GM18861 (cell line): Measurements from ENCODE around the gene MGLL.

ENCODE experiments used
- ATAC-seq: cut with Tn5 transposase; IDR thresholded peaks from one replicate; pipeline ENCODE4 v1.9.1; 2021; ENCODE audit not compliant: unreplicated experiment

Gene MGLL

DNA sequence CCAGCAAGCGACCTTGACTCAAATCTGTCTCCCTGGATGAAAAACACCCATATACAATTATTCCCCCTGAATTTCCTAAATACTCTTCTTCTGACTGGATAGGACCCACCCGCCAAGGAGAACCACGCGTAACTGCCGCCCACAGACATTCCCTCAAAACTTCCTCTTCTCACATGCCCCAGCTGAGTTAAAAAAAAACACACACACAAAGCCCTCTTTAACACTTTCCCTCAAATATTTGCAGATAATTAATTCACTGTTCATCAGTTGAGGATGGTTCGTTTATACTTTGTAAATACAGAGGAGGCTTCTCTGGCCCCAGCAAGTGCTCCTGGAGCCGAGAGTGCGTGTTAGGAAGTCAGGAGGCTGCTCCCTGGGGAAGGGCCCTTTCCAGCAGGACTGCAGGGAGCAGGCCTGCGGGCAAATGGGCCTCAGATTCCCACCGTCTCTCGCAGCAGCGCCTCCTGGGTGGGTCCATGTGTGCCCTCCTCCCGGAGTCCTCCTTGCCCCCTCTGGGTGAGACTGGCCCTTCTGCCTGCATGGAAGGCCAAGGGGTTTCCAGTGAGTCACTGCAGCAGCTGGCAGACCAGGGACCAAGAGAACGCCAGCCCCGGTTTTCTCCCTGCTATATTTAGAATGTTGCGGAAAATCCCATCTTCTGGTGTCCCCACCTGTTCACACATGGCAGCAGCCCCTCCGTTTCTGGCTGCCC is 46.8 kb downstream of the MGLL start:
- ATAC-seq: no peak

DNA sequence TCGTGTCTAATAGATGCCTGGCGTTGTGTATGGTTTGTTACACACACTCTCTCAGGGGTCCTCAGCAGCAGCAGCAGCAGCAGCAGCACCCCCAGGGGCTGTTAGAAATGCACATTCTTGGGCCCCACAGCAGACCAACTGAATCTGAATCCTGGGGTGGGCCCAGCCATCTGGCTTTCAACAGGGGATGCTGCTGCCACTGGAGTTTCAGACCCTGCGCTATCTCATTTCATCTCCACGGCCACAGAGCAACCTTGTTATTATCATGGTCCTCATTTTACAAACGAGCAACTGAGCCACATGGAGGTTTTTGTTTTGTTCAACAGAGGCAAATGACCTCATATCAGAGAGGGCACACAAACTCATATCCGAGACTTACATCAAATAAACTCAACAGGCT is 47.7 kb downstream of the MGLL start:
- no peak for ATAC-seq

DNA sequence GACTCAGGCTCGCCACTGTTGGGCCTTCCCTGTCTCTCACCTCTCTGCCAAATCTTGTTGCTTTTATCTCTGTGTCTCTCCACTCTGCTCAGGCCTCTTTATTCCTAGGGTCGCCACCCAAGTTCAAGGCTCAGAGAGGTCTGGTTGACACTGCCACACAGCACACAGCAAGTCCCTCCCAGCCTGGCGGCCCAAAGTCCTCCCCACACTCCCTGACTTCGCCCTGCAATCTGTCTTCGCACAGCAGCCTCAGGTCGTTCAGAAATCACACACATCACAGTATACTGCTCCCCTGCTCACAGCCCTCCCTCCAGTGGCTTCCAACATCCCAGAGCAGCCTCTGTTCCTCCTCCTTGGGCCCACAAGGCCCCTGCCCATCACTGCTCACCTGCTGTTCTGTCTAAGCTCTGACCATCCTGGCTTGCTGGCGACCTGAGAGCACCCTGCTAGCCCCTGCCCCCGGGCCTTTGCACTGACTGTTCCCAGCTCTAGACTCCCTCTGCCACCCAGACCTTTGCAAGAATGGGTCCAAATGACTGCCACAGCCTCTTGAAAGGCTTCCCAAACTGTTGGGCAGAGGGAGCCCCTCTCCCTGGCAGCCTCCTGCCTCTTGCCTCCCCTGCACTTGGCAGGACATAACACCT is 48.4 kb downstream of the MGLL start:
- no peak for ATAC-seq

DNA sequence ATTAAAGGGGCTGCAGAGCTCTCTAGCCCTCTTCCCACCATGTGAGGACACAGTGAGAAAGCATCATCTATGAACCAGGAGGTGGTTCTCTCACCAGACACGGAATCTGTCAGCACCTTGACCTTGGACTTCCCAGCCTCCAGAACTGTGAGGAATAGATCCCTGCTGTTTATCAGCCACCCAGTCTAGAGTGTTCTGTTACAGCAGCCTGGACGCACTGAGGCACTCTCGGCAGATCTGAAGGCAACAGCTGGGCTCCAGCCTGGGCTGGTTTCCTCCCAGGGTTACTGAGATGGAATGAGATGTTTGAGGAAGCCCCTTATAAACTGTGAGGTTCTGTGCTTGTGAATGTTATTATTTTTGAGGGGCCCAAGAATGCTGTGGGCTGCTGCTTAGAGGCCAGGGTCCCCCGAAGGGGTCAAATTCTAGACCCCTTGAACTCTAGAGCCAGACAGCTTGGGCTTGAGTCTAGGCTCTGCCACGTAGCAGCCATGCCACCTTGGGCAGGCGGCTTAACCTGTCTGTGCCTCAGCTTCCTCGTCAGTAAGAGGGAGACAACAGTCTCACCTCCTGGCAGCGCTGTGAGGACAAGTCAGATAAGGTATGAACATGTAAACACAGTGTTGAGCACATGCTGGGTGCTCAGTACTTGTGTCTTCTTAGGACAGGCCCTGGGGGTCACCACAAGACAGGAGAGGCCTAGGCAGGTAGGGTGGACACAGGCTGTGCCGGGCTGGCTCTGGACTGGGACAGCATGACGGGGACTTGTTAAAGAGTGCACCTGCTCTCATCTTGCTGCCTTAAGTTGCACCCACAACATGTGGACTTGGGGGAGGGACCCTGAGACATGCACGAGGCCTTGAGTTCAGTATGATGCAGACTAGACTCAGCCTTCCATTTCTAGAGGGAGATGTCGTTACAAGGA is 49.2 kb downstream of the MGLL start:
- no peak for ATAC-seq

DNA sequence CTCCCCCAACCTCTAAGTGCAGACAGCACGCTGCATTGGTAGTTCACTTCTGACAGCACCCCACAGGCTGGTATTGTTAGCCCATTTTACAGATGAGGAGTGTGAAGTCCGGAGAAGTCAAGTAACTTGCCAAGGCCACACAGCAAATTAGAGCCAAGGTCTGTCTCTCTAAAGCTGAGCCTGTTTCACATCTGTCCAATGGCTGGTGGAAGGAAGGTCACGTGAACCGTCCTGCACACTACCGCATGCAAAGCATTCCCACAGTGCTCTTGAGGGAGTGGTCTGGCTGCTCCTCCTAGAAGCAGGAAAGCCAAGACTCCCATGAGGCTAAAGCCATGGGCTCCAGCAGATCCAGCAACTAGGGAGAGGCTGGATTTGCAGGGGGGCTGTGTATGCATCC is 50.0 kb downstream of the MGLL start:
- ATAC-seq: no peak

DNA sequence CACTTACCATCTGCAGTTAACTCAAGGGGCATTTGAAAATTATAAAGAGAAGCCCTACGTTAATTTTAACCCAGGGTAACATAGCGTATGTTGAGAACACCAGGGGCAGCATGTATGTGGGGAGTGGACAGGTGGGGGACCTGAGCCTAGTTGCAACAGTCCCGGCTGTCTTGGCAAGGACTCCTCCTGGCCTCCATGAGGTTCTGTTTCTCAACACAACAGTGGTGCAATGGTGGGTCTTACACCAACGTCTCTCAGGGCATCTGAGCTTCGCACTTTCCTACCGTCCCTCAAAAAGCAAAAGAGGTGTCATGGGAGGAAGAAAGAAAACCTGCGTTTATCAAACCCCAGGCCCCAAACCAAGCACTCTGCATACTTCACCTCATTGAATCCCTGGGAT is 50.6 kb downstream of the MGLL start:
- no peak for ATAC-seq

DNA sequence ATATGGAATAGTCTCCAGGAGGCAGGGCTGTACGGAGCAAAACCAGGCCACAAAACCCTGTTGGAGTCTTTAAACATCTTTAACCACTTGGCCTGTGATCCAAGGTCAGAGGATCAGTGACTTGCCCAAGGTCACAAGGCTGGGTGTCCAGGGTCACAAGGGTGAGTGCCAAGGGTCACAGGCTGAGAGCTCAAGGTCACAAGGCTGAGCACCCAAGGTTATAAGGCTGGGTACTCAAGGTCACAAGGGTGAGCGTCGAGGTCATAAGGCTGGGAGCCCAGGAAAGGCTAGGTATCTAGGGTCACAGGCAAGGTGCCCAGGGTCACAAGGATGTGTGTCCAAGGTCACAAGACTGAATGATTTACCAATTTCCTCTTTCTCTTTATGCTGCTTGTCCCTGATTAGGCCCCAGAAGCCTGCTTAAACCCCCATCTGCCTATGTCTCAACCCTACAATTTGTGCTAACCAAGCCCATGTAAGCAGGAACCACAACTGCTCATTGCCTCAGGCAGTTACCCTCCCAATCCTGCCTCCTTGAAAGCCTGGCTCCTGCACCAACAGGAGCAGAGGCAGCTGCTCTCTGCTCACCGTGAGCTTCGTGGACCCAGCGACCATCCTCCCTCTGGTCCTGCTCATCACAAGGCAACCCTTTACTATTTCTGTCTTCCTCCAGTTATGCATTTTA is 51.5 kb downstream of the MGLL start:
- no peak for ATAC-seq

DNA sequence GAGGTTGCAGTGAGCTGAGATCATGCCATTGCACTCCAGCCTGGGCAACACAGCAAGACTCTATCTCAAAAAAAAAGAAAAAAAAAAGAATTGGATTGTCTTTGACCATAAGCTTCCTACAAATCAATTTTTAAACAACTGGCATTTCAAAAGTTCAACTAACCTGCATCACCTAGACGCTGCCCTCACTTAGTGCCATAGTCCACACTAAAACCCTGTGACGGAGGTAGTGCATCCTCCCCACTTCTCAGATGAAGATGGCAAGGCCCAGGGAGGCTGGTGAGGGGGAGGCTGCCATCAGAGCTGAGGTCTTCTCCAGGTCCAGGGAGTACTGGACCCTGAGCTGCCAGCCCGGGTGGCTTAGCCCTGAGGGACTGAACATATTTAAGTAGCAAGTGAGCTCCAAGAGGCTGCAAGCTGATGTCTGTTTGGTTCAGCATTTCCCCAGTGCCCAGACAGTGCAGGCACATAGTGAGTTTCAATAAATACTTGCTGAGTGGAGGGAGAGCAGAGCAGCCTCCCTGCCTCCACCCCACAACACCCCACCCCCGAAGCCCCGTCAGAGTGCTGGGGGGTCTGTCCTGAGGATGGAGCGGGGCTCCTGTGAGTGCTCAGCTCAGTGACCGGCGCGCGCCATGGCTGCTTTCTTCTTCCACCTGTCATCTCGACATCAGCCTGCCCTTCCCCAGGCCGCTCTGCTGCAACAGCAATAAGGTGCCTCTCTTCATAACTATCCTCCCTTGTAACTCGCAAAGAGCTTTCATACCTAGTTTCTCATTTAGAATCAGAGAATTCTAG is 52.8 kb downstream of the MGLL start:
- ATAC-seq: no peak

DNA sequence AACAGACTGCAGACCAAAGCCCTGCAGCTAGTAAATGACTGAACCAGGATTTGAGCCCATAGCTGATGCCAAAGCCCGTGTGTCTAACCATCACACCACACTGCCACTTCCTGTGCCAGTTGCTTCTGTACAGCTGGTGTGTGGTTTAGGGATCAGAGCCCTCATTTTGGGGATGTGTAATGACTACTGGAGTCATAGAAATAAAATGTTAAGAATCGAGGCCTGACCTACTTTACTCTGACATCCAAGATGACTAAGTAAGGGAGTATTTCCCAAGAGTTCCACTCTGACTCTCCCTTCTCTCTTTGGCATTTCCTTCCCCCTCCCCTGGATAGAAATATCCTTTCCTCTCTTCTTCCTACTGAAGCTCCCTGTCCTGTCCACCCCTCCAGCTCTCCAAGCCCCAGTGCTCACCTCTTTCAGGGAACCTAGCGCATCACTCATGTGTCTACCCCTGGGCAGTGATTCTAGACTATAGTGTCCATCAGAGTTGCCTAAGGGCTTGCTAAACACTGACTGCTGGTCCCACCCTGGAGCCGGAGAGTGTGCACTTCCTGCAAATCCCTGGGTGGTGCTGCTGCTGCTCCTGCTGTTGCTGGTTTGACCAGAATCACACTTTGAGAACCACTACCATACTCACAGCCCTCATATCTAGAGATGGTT is 53.8 kb downstream of the MGLL start:
- no peak for ATAC-seq

DNA sequence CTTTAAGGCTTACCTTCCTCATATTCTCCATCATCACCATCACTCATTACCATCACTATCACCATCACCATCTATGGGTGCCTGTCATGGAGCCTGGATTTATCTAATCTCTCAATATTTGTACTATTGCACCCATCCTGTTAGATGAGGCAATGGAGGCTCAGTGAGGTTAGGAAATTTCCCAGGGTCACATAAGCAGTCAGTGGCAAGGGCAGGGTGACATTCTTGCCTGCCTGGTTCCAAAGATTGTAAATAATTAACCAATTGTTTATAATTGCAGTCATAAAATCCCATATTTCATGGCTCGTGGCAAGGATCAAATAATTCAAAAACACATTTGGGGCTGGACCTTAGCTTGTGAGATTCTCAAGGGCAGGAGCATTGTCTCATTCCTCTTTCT is 55.2 kb downstream of the MGLL start:
- no peak for ATAC-seq

DNA sequence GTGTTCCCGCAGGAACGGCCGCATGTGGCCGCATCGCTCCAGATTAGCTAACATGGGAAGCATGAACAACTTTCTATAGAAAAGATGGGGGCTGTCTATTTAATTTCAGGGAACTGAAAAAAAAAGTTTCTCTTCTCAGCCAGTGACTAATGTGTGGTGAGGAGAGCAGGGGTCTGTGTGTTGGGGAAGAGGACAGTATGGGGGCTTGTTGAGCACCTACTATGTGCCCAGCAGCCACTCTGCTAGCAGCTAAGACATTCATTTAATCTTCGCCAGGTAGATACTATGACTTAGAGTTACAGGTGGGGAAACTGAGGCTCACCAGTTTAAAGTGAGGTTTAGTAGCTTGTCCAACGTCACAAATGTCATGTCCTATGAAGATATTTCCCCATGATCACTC is 56.6 kb downstream of the MGLL start:
- no peak for ATAC-seq

DNA sequence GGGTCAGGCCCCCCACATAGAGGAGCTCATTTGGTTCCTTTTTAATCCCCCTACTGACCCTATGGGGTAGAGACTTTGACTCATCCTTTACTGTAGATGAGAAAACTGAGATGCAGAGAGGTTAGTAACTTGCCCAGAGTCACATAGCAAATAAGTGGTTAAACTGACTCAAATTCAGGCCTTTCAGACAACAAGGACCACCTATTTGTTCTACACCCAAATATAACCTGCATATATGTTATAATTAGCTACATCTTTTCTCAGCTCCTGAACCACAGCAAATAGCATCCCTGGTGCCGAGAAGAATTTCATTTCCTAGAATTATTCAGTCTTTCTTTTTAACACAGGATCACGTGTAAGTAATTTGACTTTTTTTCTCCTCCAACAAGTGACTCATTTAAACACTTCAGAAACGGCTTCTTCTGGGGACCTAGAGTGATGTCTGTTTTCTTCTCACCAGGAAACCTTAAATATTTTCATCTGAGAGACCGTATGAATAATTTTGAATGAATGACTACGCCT is 57.4 kb downstream of the MGLL start:
- no peak for ATAC-seq

DNA sequence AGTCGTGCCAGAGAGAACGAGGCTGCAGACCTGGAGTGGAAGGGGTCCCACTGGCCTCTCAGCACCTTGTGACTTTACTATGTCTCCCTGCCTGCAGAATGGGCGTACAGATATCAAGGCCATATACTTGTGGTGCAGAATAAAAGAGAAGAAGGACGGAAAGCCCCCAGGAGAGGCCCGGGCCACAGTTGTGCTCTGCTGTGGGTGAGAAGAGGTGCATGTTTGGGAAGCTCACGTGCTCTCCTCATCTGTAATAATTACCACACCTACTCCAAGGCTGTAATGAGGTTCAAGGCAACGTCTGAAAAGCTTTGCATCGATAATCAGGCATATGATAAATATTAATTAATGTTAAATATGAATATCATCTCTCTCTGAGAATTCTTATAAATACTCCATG is 58.0 kb downstream of the MGLL start:
- ATAC-seq: no peak

DNA sequence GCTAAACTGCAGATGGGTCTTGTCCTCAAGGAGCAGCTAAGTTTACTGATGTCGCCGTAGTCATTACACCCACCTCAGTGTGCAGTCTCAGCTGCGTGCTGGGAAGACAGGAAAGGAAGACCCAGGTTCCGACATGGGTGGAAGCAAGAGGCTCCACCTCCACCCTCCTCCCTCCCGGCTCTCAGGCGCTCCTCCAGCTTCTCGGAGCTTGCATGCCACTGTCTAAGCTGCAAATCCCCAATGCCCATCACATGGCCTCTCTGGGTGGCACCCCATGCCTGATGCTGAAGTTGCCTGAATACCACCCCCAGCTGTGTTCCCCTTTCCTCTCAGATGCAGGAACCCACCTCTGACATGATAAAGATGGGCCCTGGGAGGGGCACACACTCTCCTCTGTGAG is 58.5 kb downstream of the MGLL start:
- ATAC-seq: no peak

DNA sequence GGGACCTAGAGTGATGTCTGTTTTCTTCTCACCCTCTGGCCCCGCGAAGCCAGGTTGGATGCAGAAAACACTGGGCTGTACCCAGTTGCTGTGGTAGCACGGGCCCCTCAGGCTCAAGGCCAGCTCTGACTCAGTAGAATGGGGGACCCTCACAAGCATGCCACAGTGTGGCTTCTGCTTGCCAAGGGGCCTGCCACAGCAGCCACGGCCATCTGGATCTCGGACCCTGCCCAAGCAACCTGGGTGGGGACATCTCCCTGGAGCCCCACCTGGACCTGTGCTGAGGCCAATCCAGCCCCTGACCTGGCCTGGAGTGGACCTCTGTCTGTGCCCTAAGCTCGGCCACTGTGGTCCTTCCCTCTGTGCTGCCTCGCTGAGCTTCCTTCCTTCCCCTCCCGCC is 59.0 kb downstream of the MGLL start:
- no peak for ATAC-seq

DNA sequence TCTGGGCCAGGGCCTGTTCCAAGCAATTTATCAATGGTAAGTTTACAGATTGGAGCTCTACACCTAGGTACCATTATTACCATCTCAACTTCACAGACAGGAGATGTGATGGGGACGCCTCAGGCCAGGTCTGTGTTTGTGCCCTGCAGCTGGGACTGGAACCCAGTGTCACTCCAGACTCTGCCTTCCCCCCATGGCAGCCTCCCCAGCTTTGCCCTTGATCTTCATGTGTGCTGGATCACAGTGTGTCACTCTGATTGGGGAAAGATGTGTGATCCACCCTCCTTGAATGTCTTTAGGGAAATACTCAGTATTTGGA is 59.6 kb downstream of the MGLL start:
- ATAC-seq: no peak

DNA sequence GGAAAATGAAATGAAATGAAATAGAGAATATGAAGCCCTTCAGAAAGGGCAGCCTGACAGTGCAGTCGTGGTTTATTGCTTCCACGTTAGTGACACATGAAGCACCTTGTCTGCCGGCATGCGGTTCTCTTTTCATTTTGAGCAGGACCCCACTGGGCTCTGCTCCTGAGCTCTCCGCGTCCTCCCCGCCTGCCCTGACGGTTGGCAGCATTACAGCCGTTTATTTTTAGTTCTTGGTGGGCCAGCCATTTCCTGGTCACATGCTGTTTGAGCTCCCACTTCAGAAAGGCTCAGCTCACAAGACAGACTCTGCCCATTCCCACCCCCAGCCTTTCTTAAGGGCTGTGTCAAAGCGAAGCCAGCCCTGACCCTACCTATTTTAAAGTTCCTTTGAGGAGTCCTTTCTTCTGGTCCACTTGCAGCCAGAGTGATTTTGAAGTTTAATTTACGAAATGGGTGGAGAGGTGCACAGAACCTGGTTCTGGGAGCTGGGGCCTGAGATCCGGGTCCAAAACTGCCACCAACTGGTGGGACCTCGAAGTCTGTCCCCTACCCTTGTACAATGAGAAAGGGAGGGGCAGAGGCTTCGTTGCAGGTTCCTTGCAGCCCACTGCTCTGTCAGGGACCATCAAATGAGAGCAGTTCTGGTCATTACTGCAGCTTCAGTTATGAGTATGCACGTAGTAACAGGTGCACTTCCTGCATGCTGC is 60.1 kb downstream of the MGLL start:
- ATAC-seq: peak; percentile 36

DNA sequence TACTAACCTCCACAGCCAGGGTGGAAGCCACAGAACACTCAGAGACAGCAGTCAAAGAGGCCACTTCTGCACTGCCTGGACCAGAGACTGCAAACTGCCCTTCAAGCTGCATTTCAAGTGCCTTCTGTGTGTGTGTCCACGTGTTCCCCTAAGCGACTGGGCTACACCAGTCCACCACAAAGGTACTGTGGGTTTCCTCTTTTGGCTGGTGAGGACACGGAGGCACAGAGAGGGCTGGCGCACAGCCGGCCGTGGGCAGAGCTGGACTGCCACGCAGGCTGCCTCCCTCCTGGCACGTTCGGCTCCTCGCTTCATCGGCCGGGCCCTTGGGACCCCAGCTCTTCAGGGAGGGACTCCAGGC is 60.9 kb downstream of the MGLL start:
- ATAC-seq: no peak

DNA sequence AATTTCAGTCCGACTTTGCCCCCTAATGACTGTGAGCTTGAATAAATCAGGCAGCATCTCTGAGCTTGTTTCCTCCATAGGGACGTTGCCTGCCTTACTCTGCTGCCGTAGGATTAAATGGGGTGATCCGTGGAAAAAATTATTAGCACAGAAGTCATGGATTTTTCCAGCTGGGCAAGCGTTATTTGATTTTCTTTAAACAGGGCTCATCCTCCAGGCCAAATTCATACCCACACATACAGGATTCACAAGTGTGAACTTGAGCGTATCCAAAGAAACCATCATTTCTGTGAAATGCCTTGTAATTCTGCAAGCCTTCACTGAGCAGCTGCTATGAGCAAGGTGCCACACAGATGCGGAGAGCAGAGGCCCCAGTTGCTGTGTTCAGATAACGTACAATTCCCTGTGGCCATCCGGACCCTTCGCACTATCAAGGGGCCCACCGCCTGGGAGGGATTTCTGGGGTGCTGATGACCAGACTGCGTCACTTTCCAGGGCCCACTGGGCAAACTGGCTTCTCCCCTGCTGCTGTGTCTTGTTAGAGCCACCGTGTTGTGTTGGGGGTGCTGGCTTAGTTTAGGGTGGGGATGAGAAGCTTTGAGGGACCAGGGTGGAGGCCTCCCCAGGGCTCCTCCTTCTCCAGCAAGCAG is 61.4 kb downstream of the MGLL start:
- no peak for ATAC-seq
